BLaER1 (cell line): ENCODE data around the gene USP40.

ENCODE experiments used
- H3K27ac ChIP-seq: shearing (Covaris generic); formaldehyde crosslinking; 2 replicates; pipeline ENCODE4 v1.8.1; 2022
- H3K27me3 ChIP-seq: shearing (Covaris generic); formaldehyde crosslinking; 2 replicates; pipeline ENCODE4 v1.8.1; 2022
- H3K36me3 ChIP-seq: shearing (Covaris generic); formaldehyde crosslinking; 2 replicates; pipeline ENCODE4 v1.8.1; 2022
- H3K4me1 ChIP-seq: shearing (Covaris generic); formaldehyde crosslinking; 2 replicates; pipeline ENCODE4 v1.8.1; 2022
- H3K4me2 ChIP-seq: shearing (Covaris generic); formaldehyde crosslinking; 2 replicates; pipeline ENCODE4 v1.8.1; 2022
- H3K4me3 ChIP-seq: shearing (Covaris generic); formaldehyde crosslinking; 2 replicates; pipeline ENCODE4 v1.8.1; 2022
- H3K9ac ChIP-seq: shearing (Covaris generic); formaldehyde crosslinking; 2 replicates; pipeline ENCODE4 v1.8.1; 2022
- H3K9me3 ChIP-seq: shearing (Covaris generic); formaldehyde crosslinking; 2 replicates; pipeline ENCODE4 v1.8.1; 2022
- H4K20me1 ChIP-seq: shearing (Covaris generic); formaldehyde crosslinking; 2 replicates; pipeline ENCODE4 v1.8.1; 2022
- Cebpa-rat ChIP-seq: shearing (Covaris generic); IDR thresholded peaks from 2 replicates; pipeline ENCODE4 v1.8.1; 2022

The USP40 gene, protein sequence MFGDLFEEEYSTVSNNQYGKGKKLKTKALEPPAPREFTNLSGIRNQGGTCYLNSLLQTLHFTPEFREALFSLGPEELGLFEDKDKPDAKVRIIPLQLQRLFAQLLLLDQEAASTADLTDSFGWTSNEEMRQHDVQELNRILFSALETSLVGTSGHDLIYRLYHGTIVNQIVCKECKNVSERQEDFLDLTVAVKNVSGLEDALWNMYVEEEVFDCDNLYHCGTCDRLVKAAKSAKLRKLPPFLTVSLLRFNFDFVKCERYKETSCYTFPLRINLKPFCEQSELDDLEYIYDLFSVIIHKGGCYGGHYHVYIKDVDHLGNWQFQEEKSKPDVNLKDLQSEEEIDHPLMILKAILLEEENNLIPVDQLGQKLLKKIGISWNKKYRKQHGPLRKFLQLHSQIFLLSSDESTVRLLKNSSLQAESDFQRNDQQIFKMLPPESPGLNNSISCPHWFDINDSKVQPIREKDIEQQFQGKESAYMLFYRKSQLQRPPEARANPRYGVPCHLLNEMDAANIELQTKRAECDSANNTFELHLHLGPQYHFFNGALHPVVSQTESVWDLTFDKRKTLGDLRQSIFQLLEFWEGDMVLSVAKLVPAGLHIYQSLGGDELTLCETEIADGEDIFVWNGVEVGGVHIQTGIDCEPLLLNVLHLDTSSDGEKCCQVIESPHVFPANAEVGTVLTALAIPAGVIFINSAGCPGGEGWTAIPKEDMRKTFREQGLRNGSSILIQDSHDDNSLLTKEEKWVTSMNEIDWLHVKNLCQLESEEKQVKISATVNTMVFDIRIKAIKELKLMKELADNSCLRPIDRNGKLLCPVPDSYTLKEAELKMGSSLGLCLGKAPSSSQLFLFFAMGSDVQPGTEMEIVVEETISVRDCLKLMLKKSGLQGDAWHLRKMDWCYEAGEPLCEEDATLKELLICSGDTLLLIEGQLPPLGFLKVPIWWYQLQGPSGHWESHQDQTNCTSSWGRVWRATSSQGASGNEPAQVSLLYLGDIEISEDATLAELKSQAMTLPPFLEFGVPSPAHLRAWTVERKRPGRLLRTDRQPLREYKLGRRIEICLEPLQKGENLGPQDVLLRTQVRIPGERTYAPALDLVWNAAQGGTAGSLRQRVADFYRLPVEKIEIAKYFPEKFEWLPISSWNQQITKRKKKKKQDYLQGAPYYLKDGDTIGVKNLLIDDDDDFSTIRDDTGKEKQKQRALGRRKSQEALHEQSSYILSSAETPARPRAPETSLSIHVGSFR

GRCh38 chr2:233566141-233566956, at the start of gene USP40:
Gene USP40, minus strand, starts transcription at chr2:233566782. Its CDS starts 1,228 bp downstream, at chr2:233565554.
- H3K4me2 ChIP-seq, result peak within 1 kb of the TSS; percentile 92
- TF ChIP-seq Cebpa-rat, result no peak

DNA sequence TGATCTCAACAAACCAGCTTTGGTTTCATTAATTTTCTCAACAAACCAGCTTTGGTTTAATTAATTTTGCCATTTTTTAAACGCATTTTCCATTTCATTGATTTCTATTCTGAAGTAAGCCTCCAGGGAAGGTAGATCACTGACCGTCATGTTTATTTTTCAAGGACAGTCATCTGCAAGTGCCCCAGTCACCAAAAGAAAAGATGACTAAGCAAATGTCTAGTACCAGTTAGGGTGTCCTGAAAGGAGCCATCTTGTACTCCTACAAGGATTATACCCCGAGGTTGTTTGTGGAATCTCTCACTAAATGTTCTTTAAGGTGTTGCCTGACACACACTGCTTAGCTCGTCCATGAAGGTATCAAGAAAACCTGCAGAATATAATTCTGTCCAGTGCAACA, 44.7 kb upstream of the USP40 start:
- Histone ChIP-seq H3K9me3 (peaks cover 11% of the 10 kb centered on the region), H3K4me3 (no peak overlapping the region), H3K27ac (no peak overlapping the region), H4K20me1 (no peaks in the 10 kb centered on the region), H3K36me3 (no peaks in the 10 kb centered on the region), H3K27me3 (no peaks in the 10 kb centered on the region), H3K4me1 (no peaks in the 10 kb centered on the region), H3K4me2 (no peak overlapping the region), H3K9ac (no peak overlapping the region)
- TF ChIP-seq Cebpa-rat, result no peak

More at GRCh38 chr2:233566141-233566956, at the start of gene USP40:
- Histone ChIP-seq H4K20me1 (no peaks in the 10 kb centered on the region), H3K27ac (peak within 1 kb of the TSS; percentile 86), H3K36me3 (no peaks in the 10 kb centered on the region), H3K4me1 (peaks cover 8% of the 10 kb centered on the region), H3K4me3 (peak within 1 kb of the TSS; percentile 73), H3K27me3 (no peaks in the 10 kb centered on the region), H3K9me3 (no peaks in the 10 kb centered on the region), H3K9ac (peak within 1 kb of the TSS; percentile 82)

DNA sequence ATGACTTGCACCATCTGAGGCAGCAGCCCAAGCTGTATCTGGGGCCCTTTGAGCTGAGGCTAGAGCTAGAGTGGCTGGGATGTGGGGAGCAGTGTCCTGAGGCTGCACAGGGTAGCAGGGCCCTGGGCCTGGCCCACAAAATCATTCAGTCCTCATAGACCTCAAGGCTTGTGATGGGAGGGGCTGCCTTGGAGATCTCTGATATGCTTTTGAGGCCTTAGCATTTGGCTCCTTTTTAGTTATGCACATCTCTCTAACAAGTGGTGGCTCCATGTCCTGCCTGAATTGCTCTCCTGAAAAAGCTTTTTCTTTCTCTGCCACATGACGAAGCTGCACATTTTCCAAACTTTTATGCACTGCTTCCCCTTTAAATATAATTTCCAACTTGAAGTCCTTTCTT, 39.1 kb upstream of the USP40 start:
- H3K9ac ChIP-seq, result no peak overlapping the region
- H3K4me3 ChIP-seq, result no peak overlapping the region
- H3K27me3 ChIP-seq, result no peaks in the 10 kb centered on the region
- TF ChIP-seq Cebpa-rat, result no peak
- no peak overlapping the region for H3K4me2 ChIP-seq
- no peaks in the 10 kb centered on the region for H3K36me3 ChIP-seq
- H3K9me3 ChIP-seq, result peaks cover 18% of the 10 kb centered on the region
- no peak overlapping the region for H3K27ac ChIP-seq
- H3K4me1 ChIP-seq, result no peaks in the 10 kb centered on the region
- H4K20me1 ChIP-seq, result no peaks in the 10 kb centered on the region

GRCh38 chr2:233604826-233605225, 38.2 kb upstream of the USP40 start:
- no peak overlapping the region for H3K4me3 ChIP-seq
- no peak for TF ChIP-seq Cebpa-rat
- H3K4me1 ChIP-seq, result no peaks in the 10 kb centered on the region
- H4K20me1 ChIP-seq, result no peaks in the 10 kb centered on the region
- peaks cover 18% of the 10 kb centered on the region for H3K9me3 ChIP-seq
- no peak overlapping the region for H3K9ac ChIP-seq
- H3K36me3 ChIP-seq, result no peaks in the 10 kb centered on the region
- no peaks in the 10 kb centered on the region for H3K27me3 ChIP-seq
- no peak overlapping the region for H3K4me2 ChIP-seq
- no peak overlapping the region for H3K27ac ChIP-seq

DNA sequence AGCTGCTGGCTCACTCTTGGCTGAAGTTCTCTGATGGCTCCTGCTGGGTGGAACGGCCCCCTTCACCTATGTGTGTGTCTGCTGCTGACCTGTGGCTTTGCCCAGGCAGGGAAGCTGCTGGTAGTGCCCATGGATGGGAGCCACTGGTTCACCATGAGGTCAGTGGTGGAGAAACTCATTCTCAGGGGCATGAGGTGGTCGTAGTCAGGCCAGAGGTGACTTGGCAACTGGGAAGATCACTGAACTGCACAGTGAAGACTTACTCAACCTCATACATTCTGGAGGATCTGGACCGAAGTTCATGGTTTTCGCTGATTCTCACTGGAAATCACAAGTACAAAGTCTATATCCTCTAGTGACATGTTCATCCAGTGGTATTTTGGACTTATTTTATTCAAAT, 36.9 kb upstream of the USP40 start:
- Histone ChIP-seq H3K27ac (no peak overlapping the region), H3K4me2 (no peak overlapping the region)
- no peak for TF ChIP-seq Cebpa-rat

DNA sequence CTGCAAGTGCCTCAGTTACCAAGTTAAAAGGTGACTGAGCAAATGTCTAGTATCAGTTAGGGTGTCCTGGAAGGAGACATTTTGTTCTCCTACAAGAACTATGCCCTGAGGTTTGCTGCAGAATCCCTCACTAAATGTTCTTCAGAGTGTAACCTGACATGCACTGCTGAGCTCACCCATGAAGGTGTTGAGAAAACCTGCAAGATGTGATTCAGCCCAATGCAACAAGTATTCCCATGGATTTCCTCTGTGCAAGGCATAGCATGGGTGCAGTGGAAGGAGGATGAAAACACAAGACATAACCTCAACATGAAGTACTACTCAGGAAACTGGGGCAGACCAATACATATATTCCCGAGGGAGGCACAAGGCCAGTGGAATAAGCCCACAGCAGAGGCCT, 35.5 kb upstream of the USP40 start:
- Histone ChIP-seq H3K4me3 (no peak overlapping the region), H3K27ac (no peak overlapping the region), H3K9ac (no peak overlapping the region), H4K20me1 (no peaks in the 10 kb centered on the region), H3K4me1 (no peaks in the 10 kb centered on the region), H3K27me3 (no peaks in the 10 kb centered on the region), H3K9me3 (peaks cover 18% of the 10 kb centered on the region), H3K36me3 (no peaks in the 10 kb centered on the region), H3K4me2 (no peak overlapping the region)
- no peak for TF ChIP-seq Cebpa-rat

More for the DNA sequence above, 36.9 kb upstream of the USP40 start:
- H3K9ac ChIP-seq, result no peak overlapping the region
- H3K9me3 ChIP-seq, result peaks cover 18% of the 10 kb centered on the region
- H4K20me1 ChIP-seq, result no peaks in the 10 kb centered on the region
- H3K4me3 ChIP-seq, result no peak overlapping the region
- H3K36me3 ChIP-seq, result no peaks in the 10 kb centered on the region
- no peaks in the 10 kb centered on the region for H3K27me3 ChIP-seq
- H3K4me1 ChIP-seq, result no peaks in the 10 kb centered on the region

GRCh38 chr2:233600386-233600785, 33.8 kb upstream of the USP40 start:
- peaks cover 18% of the 10 kb centered on the region for H3K9me3 ChIP-seq
- H3K4me1 ChIP-seq, result no peaks in the 10 kb centered on the region
- TF ChIP-seq Cebpa-rat, result no peak
- H3K36me3 ChIP-seq, result no peaks in the 10 kb centered on the region
- H4K20me1 ChIP-seq, result no peaks in the 10 kb centered on the region
- H3K27me3 ChIP-seq, result no peaks in the 10 kb centered on the region
- no peak overlapping the region for H3K27ac ChIP-seq
- H3K4me3 ChIP-seq, result no peak overlapping the region
- H3K9ac ChIP-seq, result no peak overlapping the region
- H3K4me2 ChIP-seq, result no peak overlapping the region

GRCh38 chr2:233598952-233599351, 32.4 kb upstream of the USP40 start:
- H3K9me3 ChIP-seq, result peaks cover 16% of the 10 kb centered on the region
- no peaks in the 10 kb centered on the region for H3K27me3 ChIP-seq
- no peaks in the 10 kb centered on the region for H3K36me3 ChIP-seq
- H3K27ac ChIP-seq, result no peak overlapping the region
- TF ChIP-seq Cebpa-rat, result no peak
- H3K4me1 ChIP-seq, result peaks cover under 1% of the 10 kb centered on the region; the same call in 1 of the 2 replicates
- no peak overlapping the region for H3K4me2 ChIP-seq
- no peak overlapping the region for H3K4me3 ChIP-seq
- H3K9ac ChIP-seq, result no peak overlapping the region
- H4K20me1 ChIP-seq, result no peaks in the 10 kb centered on the region

GRCh38 chr2:233597522-233597921, 30.9 kb upstream of the USP40 start:
- Histone ChIP-seq H3K27me3 (no peaks in the 10 kb centered on the region), H3K9ac (no peak overlapping the region), H3K36me3 (no peaks in the 10 kb centered on the region), H4K20me1 (no peaks in the 10 kb centered on the region), H3K4me2 (no peak overlapping the region), H3K4me3 (no peak overlapping the region), H3K9me3 (peaks cover 3% of the 10 kb centered on the region), H3K4me1 (peaks cover 12% of the 10 kb centered on the region), H3K27ac (no peak overlapping the region)
- TF ChIP-seq Cebpa-rat, result no peak
